ENCODE results near the gene PLSCR2.

DNA sequence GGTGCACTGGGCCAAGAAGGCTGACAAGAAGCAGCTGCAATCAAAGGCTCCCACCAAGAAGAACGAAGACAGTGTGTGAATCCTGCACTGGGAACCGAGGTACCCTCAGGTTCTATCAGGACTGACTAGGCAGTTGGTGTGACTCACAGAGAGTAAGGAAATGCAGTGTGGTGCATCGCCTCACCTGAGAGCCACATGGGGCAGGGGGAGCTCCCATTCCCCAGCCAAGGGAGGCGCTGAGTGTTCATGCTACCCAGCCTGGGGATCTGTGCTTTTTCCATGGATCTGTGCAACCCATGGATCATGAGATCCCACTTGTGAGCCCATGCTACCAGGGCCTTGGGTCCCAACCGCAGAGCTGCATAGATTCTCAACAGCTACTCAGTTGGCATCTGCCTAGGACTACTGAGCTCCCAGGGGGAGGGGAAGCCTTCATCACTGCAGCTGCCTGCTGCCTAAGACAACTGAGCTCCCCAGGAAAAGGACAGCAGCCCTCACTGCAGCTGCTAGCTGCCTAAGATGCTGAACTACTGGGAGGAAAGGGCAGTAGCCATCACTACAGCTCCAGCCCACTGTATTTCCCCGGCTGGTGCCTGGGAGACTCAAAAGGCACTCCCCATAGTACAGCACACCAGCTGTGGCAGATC, 6.9 kb upstream of the PLSCR2 start:
- TF ChIP-seq PML (IDR thresholded peaks at IDR 0.05; ENCODE audit: low read length) (no peak), SP1 (CRISPR knock-in tag; IDR thresholded peaks at IDR 0.05) (no peak), ZNF253 (CRISPR knock-in tag; conservative IDR thresholded peaks at IDR 0.05) (no peak), PTRF (tag; IDR thresholded peaks at IDR 0.05) (no peak)
- TF ChIP-seq, protein P1, sequence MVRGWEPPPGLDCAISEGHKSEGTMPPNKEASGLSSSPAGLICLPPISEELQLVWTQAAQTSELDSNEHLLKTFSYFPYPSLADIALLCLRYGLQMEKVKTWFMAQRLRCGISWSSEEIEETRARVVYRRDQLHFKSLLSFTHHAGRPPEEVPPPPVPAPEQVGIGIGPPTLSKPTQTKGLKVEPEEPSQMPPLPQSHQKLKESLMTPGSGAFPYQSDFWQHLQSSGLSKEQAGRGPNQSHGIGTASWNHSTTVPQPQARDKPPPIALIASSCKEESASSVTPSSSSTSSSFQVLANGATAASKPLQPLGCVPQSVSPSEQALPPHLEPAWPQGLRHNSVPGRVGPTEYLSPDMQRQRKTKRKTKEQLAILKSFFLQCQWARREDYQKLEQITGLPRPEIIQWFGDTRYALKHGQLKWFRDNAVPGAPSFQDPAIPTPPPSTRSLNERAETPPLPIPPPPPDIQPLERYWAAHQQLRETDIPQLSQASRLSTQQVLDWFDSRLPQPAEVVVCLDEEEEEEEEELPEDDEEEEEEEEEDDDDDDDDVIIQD (CRISPR knock-in tag; IDR thresholded peaks at IDR 0.05), result no peak
